Stimulated activated CD8-positive, alpha-beta memory T cell treated with anti-CD3 and anti-CD28 coated beads, Interleukin-2, amount 100 ng/mL, for 1 hour (primary cell): ENCODE measurements around the gene ADAM8.

Experiments used
- DNase-seq, 2 donors: peaks; one replicate each; pipeline ENCODE4 v3.0.0-alpha.2; 2020; ENCODE audit warnings: low read depth in 2 of 2

The ADAM8 gene

DNA sequence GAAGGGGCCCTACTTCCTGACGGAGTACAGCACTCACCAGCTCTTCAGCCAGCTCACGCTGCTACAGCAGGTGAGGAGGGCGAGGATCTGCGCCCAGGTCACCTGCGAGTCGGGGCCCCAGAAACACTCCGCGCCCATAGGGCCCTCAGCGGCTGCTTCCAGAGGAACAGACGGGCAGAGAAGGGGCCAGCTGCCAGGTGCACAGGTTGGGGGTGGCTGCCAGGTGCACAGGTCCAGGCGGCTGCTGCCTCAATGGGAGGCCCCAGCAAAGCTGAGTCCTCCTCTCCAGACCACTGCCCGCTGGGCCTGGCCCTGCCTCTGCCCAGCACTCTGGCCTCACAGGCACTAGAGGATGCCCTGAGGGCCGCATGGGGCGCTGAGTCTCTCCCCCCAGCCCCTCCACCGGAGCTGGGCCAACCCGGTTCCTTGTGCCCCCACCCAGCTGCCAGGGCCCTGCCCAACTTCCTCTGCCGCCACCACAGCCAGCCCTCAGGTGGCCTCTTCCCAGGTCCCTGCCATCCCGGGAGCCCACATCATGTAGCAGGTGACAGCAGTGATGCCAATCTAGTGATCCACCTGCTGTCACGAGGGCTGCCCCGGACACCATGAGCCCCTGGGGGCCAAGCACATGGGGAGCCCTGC lies 63.7 kb downstream of the ADAM8 start:
- DNase-seq = no peak
